ENCODE data around the gene EEF1AKMT2. TPM values are rescaled to one million over a fixed set of nuclear protein-coding genes. Genes with fewer than 3 reads are reported as not detected.

The EEF1AKMT2 gene
- total RNA-seq, 1 donor from 2014 or later: 41.0 TPM

GRCh38 chr10:124731551-124731950 is 60.1 kb downstream of the EEF1AKMT2 start:
- H3K9me3 ChIP-seq (ENCODE audit: low read depth): no peaks in the 10 kb centered on the region
- no peak overlapping the region for H3K4me3 ChIP-seq
- no peaks in the 10 kb centered on the region for H3F3A ChIP-seq (ENCODE audit: low read depth)
- peaks cover 2% of the 10 kb centered on the region for H3K27me3 Mint-ChIP-seq (ENCODE audit: insufficient read depth, low read depth)
- H3K9me3 Mint-ChIP-seq: no peaks in the 10 kb centered on the region
- TF ChIP-seq EZH2 (IDR thresholded peaks at IDR 0.05): no peak
- TF ChIP-seq CTCF (IDR thresholded peaks at IDR 0.05): no peak
- no peak for TF ChIP-seq EZH2phosphoT487 (IDR thresholded peaks at IDR 0.05)
- H3K9ac ChIP-seq: no peak overlapping the region
- peaks cover 98% of the 10 kb centered on the region for H4K20me1 ChIP-seq (ENCODE audit: low read depth)
- H3K36me3 Mint-ChIP-seq: peaks cover 7% of the 10 kb centered on the region
- DNase-seq (ENCODE audit: low spot score): no peak
- H3K36me3 ChIP-seq: no peaks in the 10 kb centered on the region
- H3K4me3 Mint-ChIP-seq: no peak overlapping the region
- no peak overlapping the region for H3K27ac ChIP-seq
- no peak overlapping the region for H3K27ac Mint-ChIP-seq
- peaks cover 86% of the 10 kb centered on the region for H3K79me2 ChIP-seq (ENCODE audit: low read depth)
- H3K4me1 ChIP-seq: no peaks in the 10 kb centered on the region
- peaks cover 4% of the 10 kb centered on the region for H3K4me1 Mint-ChIP-seq
- no peaks in the 10 kb centered on the region for H3K27me3 ChIP-seq
- no peak overlapping the region for H2AFZ ChIP-seq (replicated peaks)
- H3K4me2 ChIP-seq: no peak overlapping the region

GRCh38 chr10:124730790-124731189 is 60.9 kb downstream of the EEF1AKMT2 start:
- Mint-ChIP-seq H3K4me3 (no peak overlapping the region), H3K9me3 (no peaks in the 10 kb centered on the region), H3K36me3 (peaks cover 7% of the 10 kb centered on the region), H3K27ac (no peak overlapping the region), H3K4me1 (no peaks in the 10 kb centered on the region), H3K27me3 (ENCODE audit: insufficient read depth, low read depth) (peaks cover 2% of the 10 kb centered on the region)
- Histone ChIP-seq H3K79me2 (ENCODE audit: low read depth) (peaks cover 86% of the 10 kb centered on the region), H3K9ac (no peak overlapping the region), H3K4me2 (no peak overlapping the region), H3K4me1 (no peaks in the 10 kb centered on the region), H3K27me3 (no peaks in the 10 kb centered on the region), H3K36me3 (no peaks in the 10 kb centered on the region), H3K27ac (no peak overlapping the region), H4K20me1 (ENCODE audit: low read depth) (peaks cover 98% of the 10 kb centered on the region), H3F3A (ENCODE audit: low read depth) (no peaks in the 10 kb centered on the region), H2AFZ (replicated peaks) (no peak overlapping the region), H3K4me3 (no peak overlapping the region), H3K9me3 (ENCODE audit: low read depth) (no peaks in the 10 kb centered on the region)
- TF ChIP-seq CTCF (IDR thresholded peaks at IDR 0.05) (no peak), EZH2 (IDR thresholded peaks at IDR 0.05) (no peak), EZH2phosphoT487 (IDR thresholded peaks at IDR 0.05) (no peak)
- DNase-seq (ENCODE audit: low spot score): no peak

GRCh38 chr10:124728830-124729661 is 62.6 kb downstream of the EEF1AKMT2 start:
- Histone ChIP-seq H3F3A (ENCODE audit: low read depth) (no peaks in the 10 kb centered on the region), H3K9me3 (ENCODE audit: low read depth) (no peaks in the 10 kb centered on the region), H4K20me1 (ENCODE audit: low read depth) (peaks cover 98% of the 10 kb centered on the region), H3K79me2 (ENCODE audit: low read depth) (peaks cover 89% of the 10 kb centered on the region), H3K4me3 (no peak overlapping the region), H3K4me1 (peaks cover 13% of the 10 kb centered on the region), H3K27ac (no peak overlapping the region), H3K4me2 (no peak overlapping the region), H3K36me3 (no peaks in the 10 kb centered on the region), H3K27me3 (no peaks in the 10 kb centered on the region), H3K9ac (no peak overlapping the region), H2AFZ (replicated peaks) (no peak overlapping the region)
- TF ChIP-seq EZH2 (IDR thresholded peaks at IDR 0.05) (no peak), CTCF (IDR thresholded peaks at IDR 0.05) (no peak), EZH2phosphoT487 (IDR thresholded peaks at IDR 0.05) (no peak)
- no peaks in the 10 kb centered on the region for H3K27me3 Mint-ChIP-seq (ENCODE audit: insufficient read depth, low read depth)
- no peak overlapping the region for H3K27ac Mint-ChIP-seq
- H3K9me3 Mint-ChIP-seq: no peaks in the 10 kb centered on the region
- DNase-seq (ENCODE audit: low spot score): no peak
- H3K4me3 Mint-ChIP-seq: no peak overlapping the region
- H3K4me1 Mint-ChIP-seq: peaks cover 14% of the 10 kb centered on the region
- H3K36me3 Mint-ChIP-seq: peaks cover 7% of the 10 kb centered on the region

All from neural progenitor cell (in vitro differentiated cells).